ENCODE measurements around the gene TNIP3.

The TNIP3 gene

GRCh38 chr4:121168446-121169281 lies 4.5 kb upstream of the TNIP3 start:
- H3K4me1 ChIP-seq (ENCODE audit: low read length) = peaks cover 4% of the 10 kb centered on the region; the same call in 1 of the 2 replicates
- no peaks in the 10 kb centered on the region for H3K9me3 ChIP-seq (ENCODE audit: insufficient read depth, low read length)
- H3K4me3 ChIP-seq (ENCODE audit: low read length) = no peak overlapping the region
- no peak overlapping the region for H2AFZ ChIP-seq (ENCODE audit: low read depth, low read length)
- no peaks in the 10 kb centered on the region for H3K79me2 ChIP-seq (ENCODE audit: low read length)
- no peak overlapping the region for H3K4me2 ChIP-seq (ENCODE audit: low read length)
- H3K27me3 ChIP-seq (ENCODE audit: low read depth, low read length) = no peaks in the 10 kb centered on the region
- TF ChIP-seq CTCF (IDR thresholded peaks at IDR 0.05; ENCODE audit: low read depth, low read length) = no peak
- TF ChIP-seq EZH2phosphoT487 (IDR thresholded peaks at IDR 0.05; ENCODE audit: low read depth) = no peak
- no peak overlapping the region for H3K27ac ChIP-seq (ENCODE audit: low read length)
- H3K9ac ChIP-seq (ENCODE audit: low read length) = no peak overlapping the region
- no peaks in the 10 kb centered on the region for H3K36me3 ChIP-seq (replicated peaks; ENCODE audit: low read depth, low read length)
- no peaks in the 10 kb centered on the region for H4K20me1 ChIP-seq (ENCODE audit: insufficient read depth, low read length)

DNA sequence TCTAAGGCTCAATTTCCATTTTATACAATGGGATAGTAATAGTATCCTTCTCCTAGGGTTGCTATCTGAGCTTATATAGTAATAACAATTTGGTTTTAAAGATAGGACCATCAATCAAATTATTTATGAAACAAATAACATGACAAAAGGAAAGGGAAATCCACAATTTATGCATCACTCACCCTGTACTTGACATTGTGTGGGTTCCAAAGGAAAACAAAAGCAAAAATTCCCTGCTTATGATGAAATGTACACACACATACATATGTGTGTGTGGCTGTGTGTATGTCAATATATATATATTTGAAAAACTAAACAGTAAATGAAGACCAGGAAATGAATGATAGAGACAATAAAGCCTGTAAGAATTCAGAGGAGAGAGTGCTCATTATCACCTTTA lies 2.9 kb upstream of the TNIP3 start:
- no peaks in the 10 kb centered on the region for H3K79me2 ChIP-seq (ENCODE audit: low read length)
- H3K9me3 ChIP-seq (ENCODE audit: insufficient read depth, low read length) = no peaks in the 10 kb centered on the region
- TF ChIP-seq CTCF (IDR thresholded peaks at IDR 0.05; ENCODE audit: low read depth, low read length) (no peak), EZH2phosphoT487 (IDR thresholded peaks at IDR 0.05; ENCODE audit: low read depth) (no peak)
- H3K27me3 ChIP-seq (ENCODE audit: low read depth, low read length) = no peaks in the 10 kb centered on the region; the same call in 1 of the 2 replicates
- no peak overlapping the region for H3K27ac ChIP-seq (ENCODE audit: low read length)
- no peak overlapping the region for H3K9ac ChIP-seq (ENCODE audit: low read length)
- H2AFZ ChIP-seq (ENCODE audit: low read depth, low read length) = no peak overlapping the region
- no peak overlapping the region for H3K4me2 ChIP-seq (ENCODE audit: low read length)
- no peaks in the 10 kb centered on the region for H4K20me1 ChIP-seq (ENCODE audit: insufficient read depth, low read length)
- H3K4me1 ChIP-seq (ENCODE audit: low read length) = peaks cover 4% of the 10 kb centered on the region; the same call in 1 of the 2 replicates
- no peak overlapping the region for H3K4me3 ChIP-seq (ENCODE audit: low read length)
- no peaks in the 10 kb centered on the region for H3K36me3 ChIP-seq (replicated peaks; ENCODE audit: low read depth, low read length)

DNA sequence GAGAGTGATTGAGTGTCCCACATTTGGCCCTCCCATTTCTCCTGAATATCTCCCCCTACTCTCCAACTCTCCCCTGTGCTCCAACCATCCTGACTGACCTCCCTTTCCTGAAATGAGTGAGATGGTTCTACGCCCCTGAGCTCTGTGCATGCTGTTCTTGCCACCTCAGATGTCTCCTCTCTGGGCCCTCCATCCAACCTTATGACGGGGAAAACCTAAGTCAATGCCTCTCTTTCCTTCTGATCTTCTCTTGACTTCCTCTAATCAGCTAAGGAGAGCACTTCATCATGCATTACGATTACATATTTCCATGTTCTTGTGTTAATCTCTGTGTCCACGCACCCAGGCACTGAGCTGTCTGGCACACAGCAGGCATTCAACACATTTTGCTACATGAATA lies 1.1 kb upstream of the TNIP3 start:
- no peak for TF ChIP-seq CTCF (IDR thresholded peaks at IDR 0.05; ENCODE audit: low read depth, low read length)
- TF ChIP-seq EZH2phosphoT487 (IDR thresholded peaks at IDR 0.05; ENCODE audit: low read depth) = no peak
- Histone ChIP-seq H3K36me3 (replicated peaks; ENCODE audit: low read depth, low read length) (no peaks in the 10 kb centered on the region), H3K4me1 (ENCODE audit: low read length) (peaks cover 4% of the 10 kb centered on the region; the same call in 1 of the 2 replicates), H3K79me2 (ENCODE audit: low read length) (no peaks in the 10 kb centered on the region), H3K9me3 (ENCODE audit: insufficient read depth, low read length) (no peaks in the 10 kb centered on the region), H4K20me1 (ENCODE audit: insufficient read depth, low read length) (no peaks in the 10 kb centered on the region), H3K27me3 (ENCODE audit: low read depth, low read length) (no peaks in the 10 kb centered on the region; the same call in 1 of the 2 replicates), H3K4me3 (ENCODE audit: low read length) (no peak overlapping the region), H3K27ac (ENCODE audit: low read length) (no peak overlapping the region), H3K4me2 (ENCODE audit: low read length) (no peak overlapping the region), H3K9ac (ENCODE audit: low read length) (no peak overlapping the region), H2AFZ (ENCODE audit: low read depth, low read length) (no peak overlapping the region)

Measured in OCI-LY3 (cell line).